K562 (cell line): ENCODE measurements around the gene DIP2C. TPM values are rescaled to one million over a fixed set of nuclear protein-coding genes. Genes with fewer than 3 reads are reported as not detected.

Experiments
- ATAC-seq: fragments of 200-7000 bp; cut with Tn5 transposase; 3 replicates; pipeline ENCODE4 v1.9.1; 2020; ENCODE audit warnings: moderate library complexity
- BruUV-seq: library from RNA; stranded (reverse); fragments of 400-500 nt; replicated peaks from 2 replicates; lab custom pipeline; 2021; lab: Mats Ljungman, UMichigan
- CTCF ChIA-PET: fragments of 300-600 bp; formaldehyde crosslinking; extraction: SDS; loops from one replicate; lab custom pipeline; 2021; ENCODE audit warnings: low intra/inter-chr PET ratio; lab: Yijun Ruan, JAX
- POLR2A ChIA-PET: fragments of 300-600, 350-650 bp; sonication (Branson Sonifier 250); formaldehyde crosslinking; extraction: SDS; loops from one replicate; lab custom pipeline; 2021; ENCODE audit warnings: antibody characterized with exemption, inconsistent platforms; lab: Yijun Ruan, JAX
- DNase-seq, 4 experiments: peaks; one replicate each; pipeline versions ENCODE4 v3.0.0 to v3.0.0-alpha.2; 2011 to 2018; ENCODE audit warnings: low spot score in 3 of 4, mixed read lengths in 3 of 4; ENCODE audit errors: extremely low read depth in 1 of 4
- FAIRE-seq: peaks from 2 replicates; lab custom pipeline; 2011; peaks lifted over from hg19 to GRCh38; lab: Jason Lieb, UNC
- H2AFZ ChIP-seq: 2 replicates; pipeline ENCODE4 v1.6.0; 2011; ENCODE audit warnings: low read depth, low read length, control low read depth, inconsistent platforms
- H3K27ac ChIP-seq: fragments of 200-600 bp; 3 replicates; pipeline ENCODE4 v1.8.0; 2011; ENCODE audit warnings: low read depth, mild to moderate bottlenecking, control low read depth, inconsistent platforms, low read length, moderate library complexity, mixed read lengths; ENCODE audit errors: extremely low read depth
- H3K27me3 ChIP-seq, 2 experiments: fragments of 300-600 bp in 1 of 2; 2 replicates in 1 of 2; 3 replicates in 1 of 2; pipeline versions ENCODE4 v1.6.0 to v1.8.0; 2011; ENCODE audit warnings: inconsistent platforms in 2 of 2, low read length in 2 of 2, mild to moderate bottlenecking in 1 of 2, mixed read lengths in 1 of 2, moderate library complexity in 1 of 2; ENCODE audit not compliant: control insufficient read depth in 2 of 2, insufficient read depth in 2 of 2
- H3K36me3 ChIP-seq: fragments of 300-600 bp; 3 replicates; pipeline ENCODE4 v1.8.0; 2011; ENCODE audit warnings: mild to moderate bottlenecking, low read length, inconsistent platforms; ENCODE audit not compliant: control insufficient read depth, insufficient read depth
- H3K4me1 ChIP-seq, 2 experiments: fragments of 200-600 bp in 1 of 2; replicated peaks in 1 of 2; 2 replicates in 1 of 2; 3 replicates in 1 of 2; pipeline versions ENCODE4 v1.5.1 to v1.8.0; 2011; ENCODE audit warnings: inconsistent platforms in 2 of 2, low read length in 2 of 2, mild to moderate bottlenecking in 1 of 2, mixed read lengths in 1 of 2, moderate library complexity in 1 of 2; ENCODE audit not compliant: control insufficient read depth in 2 of 2, insufficient read depth in 2 of 2
- H3K4me2 ChIP-seq: 2 replicates; pipeline ENCODE4 v1.6.1; 2011; ENCODE audit warnings: low read length, control low read depth, inconsistent platforms, mixed read lengths; ENCODE audit not compliant: insufficient read depth
- H3K4me3 ChIP-seq: fragments of 200-600 bp; sonication (generic), shearing (Covaris generic); 2 replicates; pipeline ENCODE4 v1.5.1; 2016; ENCODE audit warnings: control low read depth, inconsistent platforms
- H3K79me2 ChIP-seq: fragments of 200-600 bp; 3 replicates; pipeline ENCODE4 v1.8.0; 2011; ENCODE audit warnings: low read length, inconsistent platforms; ENCODE audit not compliant: control insufficient read depth, insufficient read depth
- H3K9ac ChIP-seq, 2 experiments: 2 replicates each; pipeline versions ENCODE4 v1.6.0 to v1.6.1; 2011; ENCODE audit warnings: low read depth in 2 of 2, low read length in 2 of 2, control low read depth in 1 of 2, inconsistent platforms in 1 of 2, mild to moderate bottlenecking in 1 of 2, mixed read lengths in 1 of 2; ENCODE audit not compliant: insufficient read depth in 1 of 2
- H3K9me1 ChIP-seq: one replicate; pipeline ENCODE4 v1.6.0; 2011; ENCODE audit warnings: inconsistent platforms, mild to moderate bottlenecking, low read length, moderate library complexity; ENCODE audit not compliant: control insufficient read depth, insufficient read depth
- H3K9me3 ChIP-seq: replicated peaks from 2 replicates; pipeline ENCODE4 v1.5.1; 2011; ENCODE audit warnings: low read depth, low read length, inconsistent platforms; ENCODE audit not compliant: control insufficient read depth, insufficient read depth
- H4K20me1 ChIP-seq: replicated peaks from 2 replicates; pipeline ENCODE4 v1.6.1; 2011; ENCODE audit warnings: low read length, inconsistent platforms, mixed read lengths; ENCODE audit not compliant: control insufficient read depth, insufficient read depth
- BDP1 ChIP-seq: IDR thresholded peaks from 3 replicates; pipeline ENCODE4 v1.6.1; 2011; ENCODE audit not compliant: insufficient read length, insufficient read depth
- NCOA4 ChIP-seq: fragments of 450-650 bp; IDR thresholded peaks from 2 replicates; pipeline ENCODE4 v1.6.1; 2018; ENCODE audit warnings: mild to moderate bottlenecking; ENCODE audit not compliant: partially characterized antibody
- NR2C1 ChIP-seq, 2 experiments: fragments of 450-650 bp; IDR thresholded peaks; 2 replicates each; pipeline ENCODE4 v1.6.1; 2017; ENCODE audit warnings: mild to moderate bottlenecking in 2 of 2, antibody characterized with exemption in 1 of 2, inconsistent platforms in 1 of 2, missing compliant biosample characterization in 1 of 2, missing genetic modification characterization in 1 of 2
- RFX1 ChIP-seq: fragments of 450-650 bp; IDR thresholded peaks from 2 replicates; pipeline ENCODE4 v1.6.1; 2016; ENCODE audit warnings: mild to moderate bottlenecking, moderate library complexity
- SAFB2 ChIP-seq: fragments of 200-400 bp; formaldehyde crosslinking; IDR thresholded peaks from 2 replicates; pipeline ENCODE4 v1.6.1; 2018; ENCODE audit warnings: borderline replicate concordance, low read length, low read depth, moderate library complexity; ENCODE audit not compliant: severe bottlenecking
- SP2 ChIP-seq: IDR thresholded peaks from 2 replicates; pipeline ENCODE4 v1.6.1; 2011; ENCODE audit warnings: mild to moderate bottlenecking, low read depth, low read length, moderate library complexity; ENCODE audit not compliant: poor library complexity, severe bottlenecking; ENCODE audit errors: extremely low read depth
- SRSF1 ChIP-seq: fragments of 200-400 bp; formaldehyde crosslinking; IDR thresholded peaks from 2 replicates; pipeline ENCODE4 v1.6.1; 2017; ENCODE audit warnings: mild to moderate bottlenecking, low read depth, low read length, moderate library complexity
- TCF15 ChIP-seq: fragments of 250-450 bp; sonication (Bioruptor Pico); IDR thresholded peaks from 2 replicates; pipeline ENCODE4 v1.8.0; 2022; ENCODE audit warnings: moderate library complexity, mild to moderate bottlenecking, inconsistent platforms
- WGBS: fragments of 100-300 bp; shearing (Covaris generic); methylation state at CpG from one replicate; pipeline ENCODE4 v1.1.6; 2016; ENCODE audit warnings: low coverage, mixed read lengths; ENCODE audit not compliant: insufficient coverage; ENCODE audit errors: missing lambda C conversion rate; 5-methylcytosine and 5-hydroxymethylcytosine counted together
- in situ Hi-C: fragments of 300-500 bp; cut with MboI; formaldehyde crosslinking; loops from 4 replicates; pipeline ENCODE4 v1.15.0; 2018; ENCODE audit warnings: inconsistent platforms, mixed read lengths
- intact Hi-C: fragments of 100-400 bp; cut with micrococcal nuclease; formaldehyde crosslinking; loops from 2 replicates; pipeline ENCODE4 v1.14.2; 2022
- polyA plus RNA-seq, 8 experiments: library from polyadenylated mRNA; depleted of rRNA in 4 of 8; stranded (reverse) in 5 of 8; unstranded in 3 of 8; fragments of >200 nt; fragmentation: Nextera tagmentation in 2 of 8; fragmentation: Illumina TruSeq in 1 of 8; extraction: Ambion mirVana in 2 of 8; extraction: Trizol in 1 of 8; gene quantifications; 2 replicates each; pipeline versions ENCODE4 v1.2.1 to v1.2.3, GENCODE V29; 2011 to 2014; ENCODE audit warnings: inconsistent platforms in 1 of 8, missing spikeins in 1 of 8
- total RNA-seq, 7 experiments: library from RNA; depleted of rRNA in 6 of 7; stranded (reverse); fragments of >200 nt in 6 of 7; fragmentation: Illumina TruSeq in 2 of 7; extraction: Trizol in 2 of 7; gene quantifications; 2 replicates each; pipeline versions ENCODE4 v1.2.1 to v1.2.3, GENCODE V29; 2011 to 2021; ENCODE audit warnings: low replicate concordance in 1 of 7
- TF ChIP-seq, protein P1 (sequence below): fragments of 250-450 bp; sonication (Bioruptor Pico); IDR thresholded peaks from 2 replicates; pipeline ENCODE4 v1.5.0; 2021
- TF ChIP-seq, protein P2 (sequence below): fragments of 250-450 bp; sonication (Bioruptor Pico); IDR thresholded peaks from 2 replicates; pipeline ENCODE4 v1.5.0; 2020; ENCODE audit warnings: mild to moderate bottlenecking
- TF ChIP-seq, protein P3 (sequence below): fragments of 450-650 bp; formaldehyde crosslinking; IDR thresholded peaks from 2 replicates; pipeline ENCODE4 v1.4.0; 2022; ENCODE audit warnings: missing genetic modification characterization
- TF ChIP-seq, protein P4 (sequence below), 2 experiments: IDR thresholded peaks; 2 replicates each; pipeline ENCODE4 v1.6.1; 2011; ENCODE audit warnings: borderline replicate concordance in 1 of 2, control low read depth in 1 of 2, low read depth in 1 of 2, low read length in 1 of 2, mild to moderate bottlenecking in 1 of 2, mixed read lengths in 1 of 2, moderate library complexity in 1 of 2; ENCODE audit not compliant: insufficient read depth in 1 of 2, insufficient read length in 1 of 2, poor library complexity in 1 of 2, severe bottlenecking in 1 of 2; ENCODE audit errors: extremely low read depth in 1 of 2

The DIP2C gene
- total and polyA plus RNA-seq, 9 of the 15 experiments (the other 6 are each of a cell fraction or from before 2014, with no cell fraction given), result 0.01 TPM; not detected in 8

DNA sequence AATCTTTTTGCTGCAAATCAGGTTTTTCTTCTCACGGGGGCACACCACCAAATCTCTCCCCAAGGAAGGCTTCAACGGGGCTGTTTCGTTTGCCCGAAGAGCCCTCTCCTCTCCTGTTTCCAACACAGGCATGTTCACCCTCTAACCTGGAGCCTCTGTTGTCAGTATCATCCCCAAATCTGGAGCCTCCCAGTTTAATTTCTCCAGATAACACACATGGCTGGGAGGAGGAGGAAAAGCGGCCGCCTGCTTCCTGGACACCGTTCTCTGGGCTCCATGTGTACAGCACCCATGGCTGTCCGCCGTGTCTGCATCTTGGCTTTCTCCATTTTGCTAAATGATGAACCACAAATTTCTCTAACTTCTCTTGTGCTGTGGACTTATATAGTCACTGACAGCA is 214.5 kb downstream of the DIP2C start:
- H3K27me3 ChIP-seq, result peaks cover 10 to 36% of the 10 kb centered on the region in 2 experiments; a peak in 4 of 5 replicates
- DNase-seq (no peak), ATAC-seq (no peak), FAIRE-seq (no peak)
- H2AFZ ChIP-seq, result no peak overlapping the region
- WGBS, result 0% methylated on average over 7 of the region's 9 CpGs
- no peaks in the 10 kb centered on the region for H3K36me3 ChIP-seq
- in situ Hi-C loops, result no loop called here
- H3K4me2 ChIP-seq, result no peak overlapping the region
- no peak overlapping the region for H3K9ac ChIP-seq
- no peaks in the 10 kb centered on the region for H3K79me2 ChIP-seq
- H3K4me1 ChIP-seq, result no peaks in the 10 kb centered on the region; a peak in 1 of 5 replicates
- no peaks in the 10 kb centered on the region for H3K9me1 ChIP-seq
- no peaks in the 10 kb centered on the region for H3K9me3 ChIP-seq
- intact Hi-C loops, result no loop called here
- no peak overlapping the region for H3K27ac ChIP-seq
- BruUV-seq, result no TSS peak
- 0 out of 2 replicates have a peak, but pooled peaks cover 3% of the 10 kb centered on the region for H4K20me1 ChIP-seq
- H3K4me3 ChIP-seq, result no peak overlapping the region
- ChIA-PET CTCF (no interaction called here), POLR2A (no interaction called here)
- TF ChIP-seq, protein P1, sequence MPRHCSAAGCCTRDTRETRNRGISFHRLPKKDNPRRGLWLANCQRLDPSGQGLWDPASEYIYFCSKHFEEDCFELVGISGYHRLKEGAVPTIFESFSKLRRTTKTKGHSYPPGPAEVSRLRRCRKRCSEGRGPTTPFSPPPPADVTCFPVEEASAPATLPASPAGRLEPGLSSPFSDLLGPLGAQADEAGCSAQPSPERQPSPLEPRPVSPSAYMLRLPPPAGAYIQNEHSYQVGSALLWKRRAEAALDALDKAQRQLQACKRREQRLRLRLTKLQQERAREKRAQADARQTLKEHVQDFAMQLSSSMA (CRISPR knock-in tag), result no peak
- TF ChIP-seq NR2C1 (IDR thresholded peaks at IDR 0.05) (no peak), NR2C1 (tag; IDR thresholded peaks at IDR 0.05) (no peak), SAFB2 (no peak), TCF15 (CRISPR knock-in tag) (no peak), NCOA4 (no peak), SP2 (no peak), BDP1 (no peak), SRSF1 (no peak), RFX1 (no peak)
- TF ChIP-seq, protein P2, sequence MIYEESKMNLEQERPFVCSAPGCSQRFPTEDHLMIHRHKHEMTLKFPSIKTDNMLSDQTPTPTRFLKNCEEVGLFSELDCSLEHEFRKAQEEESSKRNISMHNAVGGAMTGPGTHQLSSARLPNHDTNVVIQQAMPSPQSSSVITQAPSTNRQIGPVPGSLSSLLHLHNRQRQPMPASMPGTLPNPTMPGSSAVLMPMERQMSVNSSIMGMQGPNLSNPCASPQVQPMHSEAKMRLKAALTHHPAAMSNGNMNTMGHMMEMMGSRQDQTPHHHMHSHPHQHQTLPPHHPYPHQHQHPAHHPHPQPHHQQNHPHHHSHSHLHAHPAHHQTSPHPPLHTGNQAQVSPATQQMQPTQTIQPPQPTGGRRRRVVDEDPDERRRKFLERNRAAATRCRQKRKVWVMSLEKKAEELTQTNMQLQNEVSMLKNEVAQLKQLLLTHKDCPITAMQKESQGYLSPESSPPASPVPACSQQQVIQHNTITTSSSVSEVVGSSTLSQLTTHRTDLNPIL (CRISPR knock-in tag), result no peak
- TF ChIP-seq, protein P3, sequence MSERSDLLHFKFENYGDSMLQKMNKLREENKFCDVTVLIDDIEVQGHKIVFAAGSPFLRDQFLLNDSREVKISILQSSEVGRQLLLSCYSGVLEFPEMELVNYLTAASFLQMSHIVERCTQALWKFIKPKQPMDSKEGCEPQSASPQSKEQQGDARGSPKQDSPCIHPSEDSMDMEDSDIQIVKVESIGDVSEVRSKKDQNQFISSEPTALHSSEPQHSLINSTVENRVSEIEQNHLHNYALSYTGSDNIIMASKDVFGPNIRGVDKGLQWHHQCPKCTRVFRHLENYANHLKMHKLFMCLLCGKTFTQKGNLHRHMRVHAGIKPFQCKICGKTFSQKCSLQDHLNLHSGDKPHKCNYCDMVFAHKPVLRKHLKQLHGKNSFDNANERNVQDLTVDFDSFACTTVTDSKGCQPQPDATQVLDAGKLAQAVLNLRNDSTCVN (CRISPR knock-in tag), result no peak
- TF ChIP-seq, protein P4, sequence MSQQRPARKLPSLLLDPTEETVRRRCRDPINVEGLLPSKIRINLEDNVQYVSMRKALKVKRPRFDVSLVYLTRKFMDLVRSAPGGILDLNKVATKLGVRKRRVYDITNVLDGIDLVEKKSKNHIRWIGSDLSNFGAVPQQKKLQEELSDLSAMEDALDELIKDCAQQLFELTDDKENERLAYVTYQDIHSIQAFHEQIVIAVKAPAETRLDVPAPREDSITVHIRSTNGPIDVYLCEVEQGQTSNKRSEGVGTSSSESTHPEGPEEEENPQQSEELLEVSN (IDR thresholded peaks at IDR 0.05; ENCODE audit: borderline replicate concordance in 1 of 2, extremely low read depth in 1 of 2, insufficient read depth in 1 of 2, insufficient read length in 1 of 2, low read depth in 1 of 2, low read length in 1 of 2, poor library complexity in 1 of 2, severe bottlenecking in 1 of 2), result no peak
